ENCODE measurements around the gene PTPRN. TPM values are rescaled to one million over a fixed set of nuclear protein-coding genes. Genes with fewer than 3 reads are reported as not detected.

PTPRN gene
- total and polyA plus RNA-seq, 9 of the 15 experiments (the other 6 are each of a cell fraction or from before 2014, with no cell fraction given): 0.15 to 2.4 (median 0.43) TPM; not detected in 1

DNA sequence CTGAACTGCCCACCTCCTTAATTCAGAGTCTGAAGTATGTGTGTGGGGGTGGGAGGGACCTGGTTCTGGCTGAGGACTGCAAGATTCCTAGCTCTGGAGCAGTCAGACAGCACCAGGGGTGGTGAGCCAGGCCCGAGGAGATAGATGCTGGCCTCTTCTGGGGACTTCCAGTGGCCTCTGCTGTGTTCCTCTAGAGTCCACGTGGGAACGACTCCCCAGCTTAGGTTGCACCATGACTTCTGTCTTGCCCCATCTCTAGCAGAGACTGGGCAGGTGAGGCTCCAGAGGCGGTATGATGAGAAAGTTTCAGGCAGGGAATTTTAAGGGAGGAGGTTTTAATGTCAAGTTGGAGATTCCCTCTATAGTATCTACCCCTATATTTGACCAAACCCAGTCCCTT, 45.4 kb upstream of the PTPRN start (continued):
- TF ChIP-seq NFYB (IDR thresholded peaks at IDR 0.05; ENCODE audit: extremely low read depth, insufficient read length) (no peak), ZNF274 (IDR thresholded peaks at IDR 0.05; ENCODE audit: borderline replicate concordance, low read depth, low read length) (no peak), DIDO1 (tag; IDR thresholded peaks at IDR 0.05; ENCODE audit: low read depth) (no peak), RFX1 (IDR thresholded peaks at IDR 0.05) (no peak)

DNA sequence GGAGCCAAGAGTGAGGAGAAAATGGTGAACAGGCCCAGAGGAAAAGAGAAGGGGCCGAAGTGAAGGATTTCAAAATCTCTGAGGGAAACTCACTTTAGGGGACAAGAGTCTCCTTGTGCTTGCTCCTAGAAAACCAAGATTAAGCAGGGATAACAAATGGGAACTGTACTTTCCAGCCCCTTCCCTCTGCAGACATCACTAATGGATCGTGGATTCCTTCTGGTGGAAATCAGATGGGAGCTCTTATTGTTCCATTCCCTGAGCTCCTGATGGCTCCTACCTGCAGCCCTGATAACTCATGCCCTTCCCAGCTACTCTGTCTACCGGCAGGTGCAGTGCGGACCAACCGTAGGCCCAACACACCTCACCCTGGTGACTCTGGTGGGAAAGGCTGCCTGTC, 43.9 kb upstream of the PTPRN start:
- no peak for ATAC-seq
- DNase-seq (ENCODE audit: extremely low read depth in 1 of 4, low spot score in 3 of 4): no peak
- 21% methylated on average over 4 of the region's 5 CpGs for WGBS (ENCODE audit: insufficient coverage, low coverage, missing lambda C conversion rate)
- H2AFZ ChIP-seq (ENCODE audit: low read depth, low read length): no peak overlapping the region
- no peaks in the 10 kb centered on the region for H4K20me1 ChIP-seq (replicated peaks; ENCODE audit: control insufficient read depth, insufficient read depth, low read length)
- CTCF ChIA-PET (ENCODE audit: low intra/inter-chr PET ratio): no interaction called here
- H3K9me3 ChIP-seq (replicated peaks; ENCODE audit: control insufficient read depth, insufficient read depth, low read depth, low read length): no peaks in the 10 kb centered on the region
- no peak overlapping the region for H3K9ac ChIP-seq (ENCODE audit: insufficient read depth in 1 of 2, low read depth in 2 of 2, low read length in 2 of 2)
- POLR2A ChIA-PET: no interaction called here
- no peaks in the 10 kb centered on the region for H3K9me1 ChIP-seq (ENCODE audit: control insufficient read depth, insufficient read depth, low read length)
- H3K27me3 ChIP-seq (ENCODE audit: control insufficient read depth in 2 of 2, insufficient read depth in 2 of 2, low read length in 2 of 2): peaks cover 3 to 4% of the 10 kb centered on the region in 2 experiments; a peak in 3 of 5 replicates
- intact Hi-C loops (cut with micrococcal nuclease): loop anchor here (5.0 kb wide), 1 partner anchor 56 kb away; no protein-coding TSS in a partner anchor
- TF ChIP-seq ZBTB17 (CRISPR knock-in tag; IDR thresholded peaks at IDR 0.05): 0 out of 2 replicates have a peak, but pooled peaks have one; percentile 40
- no peak for TF ChIP-seq ASH1L (IDR thresholded peaks at IDR 0.05; ENCODE audit: borderline replicate concordance, low read depth, partially characterized antibody)
- TF ChIP-seq BRF1 (IDR thresholded peaks at IDR 0.05; ENCODE audit: borderline replicate concordance, extremely low read depth, insufficient read length): no peak
- TF ChIP-seq GABPB1 (CRISPR knock-in tag; IDR thresholded peaks at IDR 0.05): no peak
- no peak for TF ChIP-seq RB1 (IDR thresholded peaks at IDR 0.05; ENCODE audit: low read depth)
- no peak for TF ChIP-seq ZNF644 (tag; IDR thresholded peaks at IDR 0.05; ENCODE audit: low read depth)
- peak; percentile 72; the same call in 1 of the 2 replicates for TF ChIP-seq ZNF23 (CRISPR knock-in tag; IDR thresholded peaks at IDR 0.05)
- peaks cover 2 to 7% of the 10 kb centered on the region in 2 experiments; a peak in 4 of 5 replicates for H3K4me1 ChIP-seq (replicated peaks in 1 of 2; ENCODE audit: control insufficient read depth in 2 of 2, insufficient read depth in 2 of 2, low read length in 2 of 2)
- H3K36me3 ChIP-seq (ENCODE audit: control insufficient read depth, insufficient read depth, low read length): no peaks in the 10 kb centered on the region
- FAIRE-seq: no peak
- BruUV-seq (replicated peaks): no TSS peak
- no peaks in the 10 kb centered on the region for H3K79me2 ChIP-seq (ENCODE audit: control insufficient read depth, insufficient read depth, low read length)
- no peak overlapping the region for H3K4me3 ChIP-seq
- in situ Hi-C loops (cut with MboI): no loop called here
- no peak overlapping the region for H3K27ac ChIP-seq (ENCODE audit: extremely low read depth, low read depth, low read length)
- no peak overlapping the region for H3K4me2 ChIP-seq (ENCODE audit: insufficient read depth, low read length)
